Activated CD8-positive, alpha-beta T cell treated with anti-CD3 and anti-CD28 coated beads, Interleukin-2, amount 10 ng/mL, durations not matched to agents 7 days and 5 days (primary cell): ENCODE measurements around the gene WBP2NL. TPM values are rescaled to one million over a fixed set of nuclear protein-coding genes. Genes with fewer than 3 reads are reported as not detected.
A peak's percentile ranks its signal among the peaks of the same experiment; 100 is the strongest.
"Not testable (repeated sequence)": the region's sequence is repeated elsewhere in the genome, so short reads cannot be mapped to it uniquely, and the experiment has no call there.

Source experiments
- ATAC-seq: fragments of 150-1000 bp; cut with Tn5 transposase; one replicate; pipeline ENCODE4 v1.10.0; 2021; ENCODE audit warnings: moderate library complexity
- CTCF ChIA-PET: fragments of 350-600 bp; sonication (Branson Sonifier 250); formaldehyde crosslinking; loops from one replicate; lab custom pipeline; 2021; ENCODE audit warnings: antibody characterized with exemption; lab: Charles Lee
- POLR2A ChIA-PET: fragments of 350-600 bp; sonication (Branson Sonifier 250); formaldehyde crosslinking; loops from one replicate; lab custom pipeline; 2021; ENCODE audit warnings: antibody characterized with exemption; lab: Charles Lee
- DNase-seq: peaks from one replicate; pipeline ENCODE4 v3.0.0-alpha.2; 2020
- H3K27ac Mint-ChIP-seq: one replicate; pipeline ENCODE4 v1.8.0; 2021; ENCODE audit warnings: mild to moderate bottlenecking, mixed read lengths
- H3K27me3 Mint-ChIP-seq: one replicate; pipeline ENCODE4 v1.8.0; 2021; ENCODE audit warnings: low read depth, mixed read lengths
- H3K36me3 Mint-ChIP-seq: one replicate; pipeline ENCODE4 v1.8.0; 2021; ENCODE audit warnings: low read depth, mixed read lengths
- H3K4me1 Mint-ChIP-seq: one replicate; pipeline ENCODE4 v1.8.0; 2021; ENCODE audit warnings: low read depth, mixed read lengths
- H3K4me3 Mint-ChIP-seq: one replicate; pipeline ENCODE4 v1.8.0; 2021; ENCODE audit warnings: mild to moderate bottlenecking, mixed read lengths
- H3K9me3 Mint-ChIP-seq: one replicate; pipeline ENCODE4 v1.8.0; 2022; ENCODE audit warnings: mixed read lengths; ENCODE audit not compliant: insufficient read depth
- total RNA-seq, 2 experiments: library from RNA; stranded (reverse); gene quantifications; one replicate each; pipeline ENCODE4 v1.2.3, GENCODE V29; 2021

The WBP2NL gene
- total RNA-seq, result 1 to 10 TPM; 1.1 to 1.3 TPM

DNA sequence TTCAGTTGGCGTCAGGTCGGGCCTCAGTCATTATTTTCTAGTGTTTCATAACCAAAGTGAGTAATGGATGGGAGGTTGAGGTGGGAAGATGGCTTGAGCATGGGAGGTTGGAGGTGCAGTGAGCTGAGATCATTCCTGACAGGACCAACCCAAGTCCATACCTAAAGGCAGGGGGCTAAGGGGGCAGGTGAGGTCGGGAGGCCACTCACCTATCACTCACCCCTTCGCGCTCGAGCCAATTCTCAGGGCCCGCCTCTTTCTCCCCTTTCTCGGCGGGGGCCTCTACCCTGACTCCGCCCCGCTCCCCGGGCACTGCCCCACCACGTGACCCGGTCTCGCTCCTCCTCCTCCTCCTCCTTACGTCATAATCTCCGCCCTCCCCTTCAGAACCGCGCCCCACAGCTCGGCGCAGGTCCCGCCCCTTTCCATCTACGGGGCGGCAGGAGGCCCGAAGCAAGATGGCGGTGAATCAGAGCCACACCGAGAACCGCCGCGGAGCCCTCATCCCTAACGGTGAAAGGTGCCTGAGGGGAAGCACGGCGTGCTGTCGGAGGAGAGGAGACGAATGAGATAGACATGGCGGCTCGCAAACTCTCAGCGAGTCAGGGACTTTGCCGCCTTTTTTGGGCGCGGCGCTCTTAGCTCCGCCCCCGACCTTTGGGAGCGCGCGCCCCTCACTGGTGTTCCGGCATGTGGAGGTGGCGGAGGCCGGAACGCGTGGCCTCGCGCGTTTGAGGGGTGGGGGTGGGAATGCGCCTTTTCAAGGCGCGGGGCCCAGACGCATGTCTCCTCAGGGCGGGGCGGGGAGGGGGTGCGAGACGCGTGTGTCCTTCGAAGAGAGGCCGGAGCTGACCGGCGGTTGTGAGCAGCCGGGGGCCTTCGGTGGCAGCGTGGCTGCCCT lies at the start of gene WBP2NL:
TSS of gene WBP2NL (plus strand) at position 428 of the 901 bp plus-strand sequence. CDS start at position 459, 31 bp downstream.
- peaks cover 29% of the 10 kb centered on the region for H3K4me1 Mint-ChIP-seq
- peaks cover 7% of the 10 kb centered on the region for H3K36me3 Mint-ChIP-seq
- ChIA-PET CTCF (interaction anchor here (1.0 to 1.4 kb wide), 3 partner anchors 32 to 93 kb away, joined by 3 to 4 read pairs (median 3); partner anchors contain the start of genes NAGA and NDUFA6), POLR2A (interaction anchor here (0.6 to 1.9 kb wide), 6 partner anchors 12 to 93 kb away, joined by 3 to 5 read pairs (median 4); partner anchors contain the start of gene NAGA)
- ATAC-seq (peak; percentile 92), DNase-seq (peak; percentile 89)
- peak within 1 kb of the TSS; percentile 95 for H3K27ac Mint-ChIP-seq
- peaks cover 23% of the 10 kb centered on the region for H3K27me3 Mint-ChIP-seq
- peak within 1 kb of the TSS; percentile 86 for H3K4me3 Mint-ChIP-seq
- H3K9me3 Mint-ChIP-seq, result no peaks in the 10 kb centered on the region

DNA sequence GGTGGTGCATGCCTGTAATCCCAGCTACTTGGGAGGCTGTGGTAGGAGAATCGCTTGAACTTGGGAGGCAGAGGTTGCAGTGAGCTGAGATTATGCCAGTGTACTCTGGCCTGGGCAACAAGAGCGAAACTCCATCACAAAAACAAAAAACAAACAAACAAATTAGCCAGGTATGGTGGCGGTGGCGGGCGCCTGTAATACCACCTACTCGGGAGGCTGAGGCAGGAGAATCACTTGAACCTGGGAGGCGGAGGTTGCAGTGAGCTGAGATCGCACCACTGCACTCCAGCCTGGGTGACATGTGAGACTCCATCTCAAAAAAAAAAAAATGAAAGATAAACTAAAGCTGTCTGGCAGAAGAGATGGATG lies 49.7 kb upstream of the WBP2NL start:
- ATAC-seq, POLR2A ChIA-PET, DNase-seq, H3K27ac Mint-ChIP-seq, H3K9me3 Mint-ChIP-seq, H3K4me3 Mint-ChIP-seq, H3K27me3 Mint-ChIP-seq: not testable (repeated sequence)
- peaks cover 28% of the 10 kb centered on the region for H3K4me1 Mint-ChIP-seq
- peaks cover 18% of the 10 kb centered on the region for H3K36me3 Mint-ChIP-seq
- CTCF ChIA-PET, result interaction anchor here (1.1 to 1.3 kb wide), 2 partner anchors 8 to 11 kb away, joined by 3 read pairs; no protein-coding TSS in a partner anchor

DNA sequence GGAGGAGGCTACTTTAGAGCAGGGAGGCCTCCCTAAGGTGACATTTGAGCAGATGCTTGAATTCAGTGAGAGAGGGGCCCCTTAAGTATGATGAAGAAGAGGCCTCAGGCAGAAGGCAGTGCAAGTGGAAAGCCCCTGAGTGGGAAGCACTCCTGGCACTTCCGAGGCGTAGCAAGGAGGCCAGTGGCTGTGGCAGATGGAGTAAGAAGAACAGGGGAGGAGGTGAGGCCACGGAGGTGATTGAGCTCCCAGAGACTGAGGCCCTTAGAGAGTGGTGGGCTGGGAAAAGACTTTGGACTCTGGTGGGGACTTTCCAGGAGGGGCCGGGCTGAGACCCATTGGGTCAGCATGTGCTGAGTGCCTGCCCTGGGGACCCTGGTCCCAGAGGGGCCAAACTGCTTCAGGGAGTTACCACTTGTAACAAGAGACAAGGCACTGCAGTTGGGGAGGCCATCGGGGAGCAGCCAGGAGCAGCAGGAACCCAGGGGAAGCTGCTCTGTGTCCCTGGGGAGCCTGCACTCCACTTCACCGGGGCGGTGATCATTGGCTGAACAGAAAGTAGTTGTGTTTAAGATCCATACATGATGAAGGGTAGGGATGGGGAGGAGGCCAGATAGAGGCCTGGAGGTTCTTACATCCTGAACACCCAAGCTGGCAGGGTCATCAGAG lies 49.2 kb upstream of the WBP2NL start:
- ChIA-PET CTCF (interaction anchor here (1.1 to 1.2 kb wide), 3 partner anchors 9 to 17 kb away, joined by 3 to 4 read pairs (median 3); no protein-coding TSS in a partner anchor), POLR2A (interaction anchor here (0.8 kb wide), 1 partner anchor 168 kb away, joined by 3 read pairs; no protein-coding TSS in a partner anchor)
- Mint-ChIP-seq H3K4me3 (no peak overlapping the region), H3K4me1 (peaks cover 25% of the 10 kb centered on the region), H3K27ac (no peak overlapping the region), H3K27me3 (no peaks in the 10 kb centered on the region), H3K9me3 (no peaks in the 10 kb centered on the region), H3K36me3 (peaks cover 14% of the 10 kb centered on the region)
- DNase-seq, result no peak
- no peak for ATAC-seq

DNA sequence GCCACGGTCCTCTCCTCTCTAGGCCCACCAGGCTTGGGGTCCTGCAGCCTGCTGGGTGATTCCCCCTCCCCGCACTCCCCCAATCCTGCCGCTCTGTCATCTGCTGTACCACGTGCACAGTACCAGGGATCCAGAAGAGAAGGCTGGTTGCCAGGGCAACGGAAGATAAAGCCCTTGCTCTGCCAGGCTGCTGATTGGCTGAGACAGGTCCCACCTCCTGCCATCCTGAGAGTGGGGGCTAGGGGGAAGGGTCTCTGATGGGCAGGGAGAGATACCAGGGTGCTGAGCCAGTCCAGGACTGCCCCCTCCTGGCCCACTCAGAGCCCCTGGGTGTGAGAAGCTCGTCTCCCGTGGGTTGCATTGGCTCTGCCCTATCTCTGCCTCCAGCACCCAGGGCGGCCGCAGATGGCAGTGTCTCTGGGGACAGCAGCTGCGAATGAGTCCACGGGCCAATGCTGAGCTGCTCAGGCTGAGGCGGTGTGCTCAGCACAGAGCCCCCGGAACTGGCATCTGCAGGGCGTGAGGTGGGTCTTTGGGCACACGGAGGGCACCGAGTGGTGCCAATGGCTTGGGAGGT lies 46.6 kb upstream of the WBP2NL start, which contains the start of gene SMIM45:
TSS of gene SMIM45 (plus strand) at position 253 of the 577 bp plus-strand sequence.
- no peak for ATAC-seq
- Mint-ChIP-seq H3K27ac (no peak within 1 kb of the TSS), H3K4me1 (peaks cover 12% of the 10 kb centered on the region), H3K4me3 (no peak within 1 kb of the TSS), H3K27me3 (no peaks in the 10 kb centered on the region), H3K9me3 (no peaks in the 10 kb centered on the region), H3K36me3 (no peaks in the 10 kb centered on the region)
- DNase-seq, result no peak
- ChIA-PET CTCF (interaction anchor here (1.0 to 2.2 kb wide), 2 partner anchors 11 to 492 kb away, joined by 3 to 9 read pairs; no protein-coding TSS in a partner anchor), POLR2A (interaction anchor here (0.6 to 2.1 kb wide), 2 partner anchors 26 to 138 kb away, joined by 3 to 6 read pairs; partner anchors contain the start of gene TNFRSF13C)

GRCh38 chr22:41952713-41953112 lies 45.9 kb upstream of the WBP2NL start:
- POLR2A ChIA-PET, result interaction anchor here (0.6 to 2.1 kb wide), 2 partner anchors 27 to 137 kb away, joined by 3 to 6 read pairs; partner anchors contain the start of gene TNFRSF13C

GRCh38 chr22:41957941-41958556 lies 40.5 kb upstream of the WBP2NL start:
- Mint-ChIP-seq H3K9me3 (no peaks in the 10 kb centered on the region), H3K4me1 (peaks cover 4% of the 10 kb centered on the region), H3K36me3 (no peaks in the 10 kb centered on the region), H3K27ac (no peak overlapping the region), H3K4me3 (no peak overlapping the region), H3K27me3 (peaks cover 6% of the 10 kb centered on the region)
- POLR2A ChIA-PET, result no interaction called here
- CTCF ChIA-PET, result interaction anchor here (0.5 to 1.8 kb wide), 4 partner anchors 11 to 261 kb away, joined by 3 to 7 read pairs (median 4); partner anchors contain the start of gene SEPTIN3
- ATAC-seq (peak; percentile 46), DNase-seq (no peak)

More at GRCh38 chr22:41952713-41953112, 45.9 kb upstream of the WBP2NL start:
- CTCF ChIA-PET, result interaction anchor here (0.9 to 1.0 kb wide), 2 partner anchors 254 to 491 kb away, joined by 3 to 4 read pairs; no protein-coding TSS in a partner anchor
- no peak overlapping the region for H3K27ac Mint-ChIP-seq
- ATAC-seq (no peak), DNase-seq (no peak)
- H3K9me3 Mint-ChIP-seq, result no peaks in the 10 kb centered on the region
- H3K36me3 Mint-ChIP-seq, result no peaks in the 10 kb centered on the region
- no peaks in the 10 kb centered on the region for H3K27me3 Mint-ChIP-seq
- peaks cover 12% of the 10 kb centered on the region for H3K4me1 Mint-ChIP-seq
- no peak overlapping the region for H3K4me3 Mint-ChIP-seq

DNA sequence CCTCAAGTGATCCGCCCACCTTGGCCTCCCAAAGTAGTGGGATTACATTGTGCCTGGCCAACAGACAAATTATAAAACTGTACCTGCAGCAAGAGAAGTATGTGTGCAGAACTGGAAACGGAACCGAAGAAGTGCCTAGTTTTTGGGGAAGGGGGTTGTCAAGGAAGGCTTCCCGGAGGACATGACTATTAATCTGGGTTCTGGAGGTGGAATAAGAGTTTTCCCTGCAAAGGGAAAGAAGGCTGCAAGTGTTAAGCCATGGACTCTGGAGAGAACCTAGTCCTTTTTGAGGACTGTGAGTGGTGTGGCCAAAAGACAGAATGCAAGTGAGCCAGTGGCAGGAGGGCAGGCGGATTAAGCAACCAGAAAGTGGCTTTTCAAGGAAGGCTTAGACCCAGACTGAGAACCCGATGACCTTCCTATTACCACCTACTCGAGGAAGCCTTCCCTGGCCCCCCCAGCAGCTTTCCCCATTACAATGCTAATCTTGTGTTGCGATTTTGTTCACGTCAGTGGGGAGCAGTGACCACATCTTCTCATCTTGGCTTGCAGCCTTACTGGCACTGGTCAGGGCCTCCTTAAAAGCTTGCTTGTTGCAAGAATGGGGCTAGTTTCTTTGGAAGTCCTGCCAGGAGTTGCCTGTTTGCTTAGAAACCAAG lies 35.0 kb upstream of the WBP2NL start:
- ATAC-seq (no peak), DNase-seq (no peak)
- Mint-ChIP-seq H3K4me3 (no peak overlapping the region), H3K4me1 (no peaks in the 10 kb centered on the region), H3K36me3 (no peaks in the 10 kb centered on the region), H3K27ac (no peak overlapping the region), H3K9me3 (no peaks in the 10 kb centered on the region), H3K27me3 (peaks cover 6% of the 10 kb centered on the region)
- ChIA-PET POLR2A (no interaction called here), CTCF (interaction anchor here (0.9 to 1.8 kb wide), 2 partner anchors 23 to 149 kb away, joined by 4 to 5 read pairs; no protein-coding TSS in a partner anchor)

- no peak overlapping the region for H3K4me3 Mint-ChIP-seq
- ATAC-seq, result no peak
- H3K27me3 Mint-ChIP-seq, result peaks cover 6% of the 10 kb centered on the region
- no peaks in the 10 kb centered on the region for H3K4me1 Mint-ChIP-seq
- H3K9me3 Mint-ChIP-seq, result no peaks in the 10 kb centered on the region
- POLR2A ChIA-PET, result no interaction called here
- DNase-seq, result no peak
- CTCF ChIA-PET, result interaction anchor here (0.8 to 0.9 kb wide), 2 partner anchors 23 to 149 kb away, joined by 3 to 4 read pairs; no protein-coding TSS in a partner anchor
- H3K36me3 Mint-ChIP-seq, result no peaks in the 10 kb centered on the region
- H3K27ac Mint-ChIP-seq, result no peak overlapping the region
Measured at GRCh38 chr22:41964112-41964491, 34.5 kb upstream of the WBP2NL start.

DNA sequence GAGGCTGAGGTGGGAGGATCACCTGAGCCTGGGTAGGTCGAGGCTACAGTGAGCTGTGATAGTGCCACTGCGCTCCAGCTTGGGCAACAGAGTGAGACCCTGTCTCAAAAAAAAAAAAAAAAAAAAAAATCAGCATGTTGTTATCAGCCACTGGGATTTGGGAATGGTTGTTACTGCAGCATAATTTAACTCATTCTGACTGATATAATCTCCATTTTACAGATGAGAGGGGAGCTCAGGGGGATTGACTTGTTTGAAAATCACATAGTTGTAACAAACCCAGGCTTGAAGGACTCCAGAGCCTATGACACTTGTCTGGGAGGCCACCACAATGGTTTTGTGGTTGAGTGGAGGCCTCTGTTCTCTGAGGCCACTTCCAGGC lies 32.4 kb upstream of the WBP2NL start:
- POLR2A ChIA-PET, result no interaction called here
- H3K4me3 Mint-ChIP-seq, result no peak overlapping the region

DNA sequence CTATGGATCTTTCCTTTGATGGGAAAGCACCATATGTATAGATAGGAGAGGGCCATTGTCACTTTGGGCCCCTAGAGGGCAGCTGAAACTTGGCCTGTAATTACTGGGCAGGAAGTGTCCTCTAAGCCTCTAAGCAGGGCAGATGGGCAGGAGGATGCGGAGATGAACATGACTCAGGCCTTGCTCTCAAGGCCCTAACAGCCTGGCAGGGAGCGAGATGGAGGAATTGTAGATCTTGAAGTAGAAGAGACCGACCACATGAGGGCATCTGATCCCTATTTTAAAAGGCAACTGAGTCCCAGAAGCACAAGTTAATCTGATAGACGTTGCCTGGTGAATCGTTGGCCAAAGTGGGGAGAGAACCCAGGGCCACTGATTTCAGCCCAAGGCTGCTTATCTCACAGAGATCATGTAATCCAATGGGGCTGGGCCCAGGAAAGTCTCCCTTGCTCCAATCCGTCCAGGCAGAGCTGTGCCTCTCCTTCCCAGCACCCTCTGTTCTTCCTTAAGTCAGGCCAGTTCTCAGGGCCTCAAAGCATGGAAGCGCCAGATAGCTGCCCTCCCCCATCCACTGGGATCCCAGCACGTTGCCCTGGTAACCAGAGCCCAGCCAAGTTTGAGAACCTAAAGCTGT lies 31.9 kb upstream of the WBP2NL start:
- Mint-ChIP-seq H3K4me1 (no peaks in the 10 kb centered on the region), H3K27me3 (peaks cover 2% of the 10 kb centered on the region), H3K4me3 (no peak overlapping the region), H3K36me3 (no peaks in the 10 kb centered on the region), H3K9me3 (no peaks in the 10 kb centered on the region), H3K27ac (no peak overlapping the region)
- DNase-seq, result peak; percentile 57
- POLR2A ChIA-PET, result interaction anchor here (1.4 kb wide), 1 partner anchor 124 kb away, joined by 4 read pairs; the partner anchor contains the start of gene NDUFA6
- CTCF ChIA-PET, result interaction anchor here (1.0 to 4.5 kb wide), 15 partner anchors 16 to 506 kb away, joined by 3 to 31 read pairs (median 5); partner anchors contain the start of genes CENPM, NAGA, NDUFA6 and SMDT1
- ATAC-seq, result peak; percentile 62

More for the DNA sequence above, 32.4 kb upstream of the WBP2NL start:
- no peaks in the 10 kb centered on the region for H3K36me3 Mint-ChIP-seq
- H3K4me1 Mint-ChIP-seq, result no peaks in the 10 kb centered on the region
- CTCF ChIA-PET, result interaction anchor here (0.6 to 4.5 kb wide), 14 partner anchors 16 to 506 kb away, joined by 3 to 31 read pairs (median 5); partner anchors contain the start of genes CENPM, NAGA, NDUFA6 and SMDT1
- no peaks in the 10 kb centered on the region for H3K9me3 Mint-ChIP-seq
- ATAC-seq (no peak), DNase-seq (no peak)
- H3K27ac Mint-ChIP-seq, result no peak overlapping the region
- H3K27me3 Mint-ChIP-seq, result peaks cover 2% of the 10 kb centered on the region
